ENCODE data around the gene PAPSS2. TPM values are rescaled to one million over a fixed set of nuclear protein-coding genes. Genes with fewer than 3 reads are reported as not detected.

The PAPSS2 gene
- total and polyA plus RNA-seq, 4 donors = 24.3 to 86.5 (median 59.3) TPM

DNA sequence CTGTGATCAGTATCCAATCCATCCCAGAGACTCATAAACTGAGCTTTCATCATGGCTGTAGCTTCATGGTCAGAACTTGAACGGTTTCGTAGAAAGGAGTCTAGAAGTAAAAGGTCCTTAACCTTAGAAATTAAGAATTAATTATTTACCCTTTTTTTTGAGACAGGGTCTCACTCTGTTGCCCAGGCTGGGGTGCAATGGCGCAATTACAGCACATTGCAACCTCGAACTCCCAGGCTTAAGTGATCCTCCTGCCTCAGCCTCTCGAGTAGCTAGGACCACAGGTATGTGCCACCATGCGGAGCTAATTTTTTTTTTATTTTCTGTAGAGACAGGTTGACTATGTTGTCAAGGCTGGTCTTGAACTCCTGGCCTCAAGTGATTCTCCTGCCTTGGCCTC is 116.7 kb downstream of the PAPSS2 start (continued):
- TF ChIP-seq JUND (IDR thresholded peaks at IDR 0.05) = no peak
- TF ChIP-seq, protein P1, sequence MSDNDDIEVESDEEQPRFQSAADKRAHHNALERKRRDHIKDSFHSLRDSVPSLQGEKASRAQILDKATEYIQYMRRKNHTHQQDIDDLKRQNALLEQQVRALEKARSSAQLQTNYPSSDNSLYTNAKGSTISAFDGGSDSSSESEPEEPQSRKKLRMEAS (IDR thresholded peaks at IDR 0.05) = no peak
- TF ChIP-seq SP1 (IDR thresholded peaks at IDR 0.05) = no peak
- TF ChIP-seq, protein P2, sequence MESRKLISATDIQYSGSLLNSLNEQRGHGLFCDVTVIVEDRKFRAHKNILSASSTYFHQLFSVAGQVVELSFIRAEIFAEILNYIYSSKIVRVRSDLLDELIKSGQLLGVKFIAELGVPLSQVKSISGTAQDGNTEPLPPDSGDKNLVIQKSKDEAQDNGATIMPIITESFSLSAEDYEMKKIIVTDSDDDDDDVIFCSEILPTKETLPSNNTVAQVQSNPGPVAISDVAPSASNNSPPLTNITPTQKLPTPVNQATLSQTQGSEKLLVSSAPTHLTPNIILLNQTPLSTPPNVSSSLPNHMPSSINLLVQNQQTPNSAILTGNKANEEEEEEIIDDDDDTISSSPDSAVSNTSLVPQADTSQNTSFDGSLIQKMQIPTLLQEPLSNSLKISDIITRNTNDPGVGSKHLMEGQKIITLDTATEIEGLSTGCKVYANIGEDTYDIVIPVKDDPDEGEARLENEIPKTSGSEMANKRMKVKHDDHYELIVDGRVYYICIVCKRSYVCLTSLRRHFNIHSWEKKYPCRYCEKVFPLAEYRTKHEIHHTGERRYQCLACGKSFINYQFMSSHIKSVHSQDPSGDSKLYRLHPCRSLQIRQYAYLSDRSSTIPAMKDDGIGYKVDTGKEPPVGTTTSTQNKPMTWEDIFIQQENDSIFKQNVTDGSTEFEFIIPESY (IDR thresholded peaks at IDR 0.05) = no peak
- TF ChIP-seq RAD21 (IDR thresholded peaks at IDR 0.05) = no peak

DNA sequence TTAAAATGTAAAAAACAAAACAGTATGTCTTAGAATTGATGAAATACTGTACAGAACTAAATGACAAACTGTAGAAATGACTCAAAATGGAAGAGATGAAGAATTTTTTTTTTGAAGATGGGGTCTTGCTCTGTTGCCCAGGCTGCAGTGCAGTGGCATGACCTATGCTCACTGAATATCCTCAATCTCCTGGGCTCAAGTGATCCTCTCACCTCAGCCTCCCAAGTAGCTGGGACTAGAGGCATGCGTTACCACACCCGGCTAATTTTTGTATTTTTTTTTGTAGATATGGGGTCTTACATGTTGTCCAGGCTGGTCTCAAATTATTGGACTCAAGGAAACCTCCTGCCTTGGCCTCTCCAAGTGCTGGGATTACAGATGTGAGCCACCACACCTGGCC is 121.9 kb downstream of the PAPSS2 start:
- TF ChIP-seq NR2F2 (IDR thresholded peaks at IDR 0.05) = no peak
- TF ChIP-seq GABPA (IDR thresholded peaks at IDR 0.05 in 1 of 2, conservative IDR thresholded peaks at IDR 0.05 in 1 of 2) = no peak
- no peak for TF ChIP-seq CTCF (IDR thresholded peaks at IDR 0.05; ENCODE audit: low read depth, low read length, missing input control)
- TF ChIP-seq FOXA1 (IDR thresholded peaks at IDR 0.05) = no peak
- TF ChIP-seq, protein P2 (IDR thresholded peaks at IDR 0.05) = no peak
- no peak for TF ChIP-seq SP1 (IDR thresholded peaks at IDR 0.05)
- TF ChIP-seq YY1 (IDR thresholded peaks at IDR 0.05) = no peak
- TF ChIP-seq RXRA (IDR thresholded peaks at IDR 0.05) = no peak
- no peak for TF ChIP-seq JUND (IDR thresholded peaks at IDR 0.05)
- no peak for TF ChIP-seq RAD21 (IDR thresholded peaks at IDR 0.05)
- no peak for TF ChIP-seq HNF4G (IDR thresholded peaks at IDR 0.05)
- no peak for DNase-seq (ENCODE audit: low spot score)
- H3K9ac ChIP-seq (ENCODE audit: low read depth in 1 of 2, low read length in 2 of 2) = no peak overlapping the region
- no peaks in the 10 kb centered on the region for H3K9me3 ChIP-seq (ENCODE audit: control insufficient read depth in 4 of 4, low read length in 3 of 4)
- H3K4me3 ChIP-seq (ENCODE audit: low read depth in 1 of 3, low read length in 3 of 3) = no peak overlapping the region
- no peak overlapping the region for H3K27ac ChIP-seq (ENCODE audit: low read depth in 1 of 2, low read length in 2 of 2)
- 98% methylated on average over 2 of the region's 2 CpGs for WGBS
- H3K4me1 ChIP-seq (ENCODE audit: control insufficient read depth in 4 of 4, insufficient read depth in 4 of 4, low read length in 3 of 4) = peaks cover 0 to 2% (median under 1%) of the 10 kb centered on the region in 4 donors
- peaks cover 0 to 4% (median 3%) of the 10 kb centered on the region in 4 donors for H3K36me3 ChIP-seq (ENCODE audit: control insufficient read depth in 4 of 4, insufficient read depth in 3 of 4, low read depth in 1 of 4, low read length in 3 of 4)
- no peaks in the 10 kb centered on the region for H3K27me3 ChIP-seq (ENCODE audit: control insufficient read depth in 4 of 4, insufficient read depth in 4 of 4, low read length in 3 of 4)

- Histone ChIP-seq H3K4me1 (ENCODE audit: control insufficient read depth in 4 of 4, insufficient read depth in 4 of 4, low read length in 3 of 4) (peaks cover 0 to 4% (median 1%) of the 10 kb centered on the region in 4 donors), H3K9ac (ENCODE audit: low read depth in 1 of 2, low read length in 2 of 2) (no peak overlapping the region), H3K4me3 (ENCODE audit: low read depth in 1 of 3, low read length in 3 of 3) (no peak overlapping the region), H3K27me3 (ENCODE audit: control insufficient read depth in 4 of 4, insufficient read depth in 4 of 4, low read length in 3 of 4) (no peaks in the 10 kb centered on the region), H3K9me3 (ENCODE audit: control insufficient read depth in 4 of 4, low read length in 3 of 4) (no peaks in the 10 kb centered on the region), H3K36me3 (ENCODE audit: control insufficient read depth in 4 of 4, insufficient read depth in 3 of 4, low read depth in 1 of 4, low read length in 3 of 4) (peaks cover 0 to 4% (median 3%) of the 10 kb centered on the region in 4 donors), H3K27ac (ENCODE audit: low read depth in 1 of 2, low read length in 2 of 2) (no peak overlapping the region)
- TF ChIP-seq, protein P3, sequence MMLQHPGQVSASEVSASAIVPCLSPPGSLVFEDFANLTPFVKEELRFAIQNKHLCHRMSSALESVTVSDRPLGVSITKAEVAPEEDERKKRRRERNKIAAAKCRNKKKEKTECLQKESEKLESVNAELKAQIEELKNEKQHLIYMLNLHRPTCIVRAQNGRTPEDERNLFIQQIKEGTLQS (IDR thresholded peaks at IDR 0.05) = no peak
- TF ChIP-seq TAF1 (conservative IDR thresholded peaks at IDR 0.05) (no peak), YY1 (IDR thresholded peaks at IDR 0.05) (no peak), SP1 (IDR thresholded peaks at IDR 0.05) (no peak), NR2F2 (IDR thresholded peaks at IDR 0.05) (no peak)
- TF ChIP-seq, protein P1 (IDR thresholded peaks at IDR 0.05) = no peak
- no peak for DNase-seq (ENCODE audit: low spot score)
- WGBS = 95% methylated on average over 6 of the region's 6 CpGs
Measured at GRCh38 chr10:87782721-87783120, 123.0 kb downstream of the PAPSS2 start.

All from liver (tissue), 9 donors.